Karpas-422 (cell line): ENCODE data around the gene TENM4. TPM values are rescaled to one million over a fixed set of nuclear protein-coding genes. Genes with fewer than 3 reads are reported as not detected.

Experiments used
- DNase-seq: peaks from one replicate; pipeline ENCODE4 v3.0.0-alpha.2; 2015
- H2AFZ ChIP-seq: fragments of 200-600 bp; sonication (generic); 2 replicates; pipeline ENCODE4 v1.6.1; 2014; ENCODE audit warnings: antibody characterized with exemption, low read length, mixed read lengths
- H3K27ac ChIP-seq: fragments of 200-600 bp; sonication (generic); 2 replicates; pipeline ENCODE4 v1.5.1; 2014; ENCODE audit warnings: mild to moderate bottlenecking, low read length, moderate library complexity
- H3K27me3 ChIP-seq: fragments of 200-600 bp; sonication (generic); 2 replicates; pipeline ENCODE4 v1.6.1; 2014; ENCODE audit warnings: low read length, mixed read lengths
- H3K36me3 ChIP-seq: fragments of 200-600 bp; sonication (generic); 2 replicates; pipeline ENCODE4 v1.6.1; 2014; ENCODE audit warnings: low read length, mixed read lengths; ENCODE audit not compliant: insufficient read depth
- H3K4me1 ChIP-seq: fragments of 200-600 bp; sonication (generic); 2 replicates; pipeline ENCODE4 v1.6.1; 2014; ENCODE audit warnings: mild to moderate bottlenecking, low read length, mixed read lengths
- H3K4me2 ChIP-seq: fragments of 200-600 bp; sonication (generic); 2 replicates; pipeline ENCODE4 v1.6.1; 2014; ENCODE audit warnings: low read length, low read depth, mild to moderate bottlenecking; ENCODE audit not compliant: poor library complexity, severe bottlenecking
- H3K4me3 ChIP-seq: fragments of 200-600 bp; sonication (generic); 2 replicates; pipeline ENCODE4 v1.5.1; 2014; ENCODE audit warnings: mild to moderate bottlenecking, antibody characterized with exemption, low read length, mixed read lengths
- H3K79me2 ChIP-seq: fragments of 200-600 bp; sonication (generic); 2 replicates; pipeline ENCODE4 v1.6.1; 2014; ENCODE audit warnings: mild to moderate bottlenecking, low read length, mixed read lengths
- H3K9ac ChIP-seq: fragments of 200-600 bp; sonication (generic); 2 replicates; pipeline ENCODE4 v1.6.0; 2014; ENCODE audit warnings: low read length
- H3K9me2 ChIP-seq: fragments of 200-600 bp; sonication (generic), shearing (Covaris generic); replicated peaks from 2 replicates; pipeline ENCODE4 v1.6.0; 2014; ENCODE audit warnings: mild to moderate bottlenecking, low read length, moderate library complexity; ENCODE audit not compliant: insufficient read depth
- H3K9me3 ChIP-seq: fragments of 300-700, 200-600 bp; sonication (generic); 2 replicates; pipeline ENCODE4 v1.6.1; 2014; ENCODE audit warnings: low read length, mixed read lengths
- H4K20me1 ChIP-seq: fragments of 200-600 bp; sonication (generic); 2 replicates; pipeline ENCODE4 v1.6.1; 2014; ENCODE audit warnings: mild to moderate bottlenecking, antibody characterized with exemption, low read length, low read depth; ENCODE audit not compliant: insufficient read depth
- total RNA-seq: library from RNA; depleted of rRNA; stranded (reverse); fragments of >200 nt; shearing (Covaris generic); gene quantifications from 2 replicates; pipeline ENCODE4 v1.2.3, GENCODE V29; 2014; ENCODE audit warnings: low replicate concordance; rRNA removed

TENM4 gene
- total RNA-seq, result 0.87 TPM in 1 of 2 replicates, not detected in the other

GRCh38 chr11:79440571-79441460 lies at the start of gene TENM4:
Gene TENM4 (minus strand): TSS chr11:79441030. CDS start chr11:79069944, 371,086 bp downstream.
- Histone ChIP-seq H3K79me2 (no peaks in the 10 kb centered on the region), H3K4me2 (peak within 1 kb of the TSS; percentile 75), H3K9me3 (no peaks in the 10 kb centered on the region), H3K36me3 (no peaks in the 10 kb centered on the region), H3K27me3 (no peaks in the 10 kb centered on the region), H2AFZ (peak within 1 kb of the TSS; percentile 89; the same call in 1 of the 2 replicates), H3K4me1 (peaks cover 37% of the 10 kb centered on the region), H3K4me3 (peak within 1 kb of the TSS; percentile 67), H3K27ac (peak within 1 kb of the TSS; percentile 16; the same call in 1 of the 2 replicates), H3K9me2 (no peaks in the 10 kb centered on the region), H4K20me1 (no peaks in the 10 kb centered on the region; the same call in 1 of the 2 replicates), H3K9ac (peak within 1 kb of the TSS; percentile 65)
- peak; percentile 84 for DNase-seq

GRCh38 chr11:79488286-79488685 lies 47.5 kb upstream of the TENM4 start:
- H3K79me2 ChIP-seq, result no peaks in the 10 kb centered on the region
- no peak for DNase-seq
- H4K20me1 ChIP-seq, result no peaks in the 10 kb centered on the region
- no peaks in the 10 kb centered on the region for H3K27me3 ChIP-seq
- H3K4me3 ChIP-seq, result no peak overlapping the region
- H3K4me1 ChIP-seq, result no peaks in the 10 kb centered on the region
- H3K9me3 ChIP-seq, result no peaks in the 10 kb centered on the region
- no peak overlapping the region for H3K4me2 ChIP-seq
- H3K36me3 ChIP-seq, result no peaks in the 10 kb centered on the region
- no peak overlapping the region for H3K9ac ChIP-seq
- no peak overlapping the region for H3K27ac ChIP-seq
- no peaks in the 10 kb centered on the region for H3K9me2 ChIP-seq
- no peak overlapping the region for H2AFZ ChIP-seq

GRCh38 chr11:79487412-79487811 lies 46.6 kb upstream of the TENM4 start:
- H3K79me2 ChIP-seq, result no peaks in the 10 kb centered on the region
- no peak overlapping the region for H2AFZ ChIP-seq
- no peaks in the 10 kb centered on the region for H3K36me3 ChIP-seq
- peaks cover 7% of the 10 kb centered on the region for H3K4me1 ChIP-seq
- no peak for DNase-seq
- H3K27me3 ChIP-seq, result no peaks in the 10 kb centered on the region
- H3K9me2 ChIP-seq, result no peaks in the 10 kb centered on the region
- H3K9ac ChIP-seq, result no peak overlapping the region
- H3K27ac ChIP-seq, result no peak overlapping the region
- no peak overlapping the region for H3K4me2 ChIP-seq
- H3K9me3 ChIP-seq, result no peaks in the 10 kb centered on the region
- H4K20me1 ChIP-seq, result no peaks in the 10 kb centered on the region
- no peak overlapping the region for H3K4me3 ChIP-seq

- Histone ChIP-seq H3K36me3 (no peaks in the 10 kb centered on the region), H3K9ac (no peak overlapping the region), H3K27me3 (no peaks in the 10 kb centered on the region), H3K4me1 (peaks cover 11% of the 10 kb centered on the region), H3K9me3 (no peaks in the 10 kb centered on the region), H2AFZ (no peak overlapping the region), H3K27ac (no peak overlapping the region), H3K79me2 (no peaks in the 10 kb centered on the region), H3K9me2 (no peaks in the 10 kb centered on the region), H4K20me1 (no peaks in the 10 kb centered on the region), H3K4me2 (no peak overlapping the region), H3K4me3 (no peak overlapping the region)
- no peak for DNase-seq
Measured at GRCh38 chr11:79486242-79486984, 45.6 kb upstream of the TENM4 start.

- Histone ChIP-seq H3K79me2 (no peaks in the 10 kb centered on the region), H3K4me3 (no peak overlapping the region)
Measured at GRCh38 chr11:79485694-79486093, 44.9 kb upstream of the TENM4 start.

GRCh38 chr11:79484872-79485271 lies 44.0 kb upstream of the TENM4 start:
- H3K4me1 ChIP-seq, result peaks cover 11% of the 10 kb centered on the region
- no peak overlapping the region for H2AFZ ChIP-seq
- no peaks in the 10 kb centered on the region for H3K79me2 ChIP-seq
- no peaks in the 10 kb centered on the region for H3K36me3 ChIP-seq
- H3K27ac ChIP-seq, result no peak overlapping the region
- H3K9ac ChIP-seq, result no peak overlapping the region
- no peaks in the 10 kb centered on the region for H3K9me3 ChIP-seq
- no peaks in the 10 kb centered on the region; the same call in 1 of the 2 replicates for H3K27me3 ChIP-seq
- DNase-seq, result no peak
- no peak overlapping the region for H3K4me2 ChIP-seq
- H3K4me3 ChIP-seq, result no peak overlapping the region
- H4K20me1 ChIP-seq, result no peaks in the 10 kb centered on the region
- no peaks in the 10 kb centered on the region for H3K9me2 ChIP-seq

More at GRCh38 chr11:79485694-79486093, 44.9 kb upstream of the TENM4 start:
- H3K27ac ChIP-seq, result no peak overlapping the region
- H3K27me3 ChIP-seq, result no peaks in the 10 kb centered on the region
- no peak for DNase-seq
- H3K36me3 ChIP-seq, result no peaks in the 10 kb centered on the region
- H3K4me2 ChIP-seq, result no peak overlapping the region
- H3K4me1 ChIP-seq, result peaks cover 11% of the 10 kb centered on the region
- H3K9ac ChIP-seq, result no peak overlapping the region
- no peak overlapping the region for H2AFZ ChIP-seq
- no peaks in the 10 kb centered on the region for H3K9me2 ChIP-seq
- no peaks in the 10 kb centered on the region for H3K9me3 ChIP-seq
- no peaks in the 10 kb centered on the region for H4K20me1 ChIP-seq

GRCh38 chr11:79482800-79483199 lies 42.0 kb upstream of the TENM4 start:
- no peak overlapping the region for H3K4me2 ChIP-seq

GRCh38 chr11:79481795-79482194 lies 41.0 kb upstream of the TENM4 start:
- Histone ChIP-seq H3K27me3 (no peaks in the 10 kb centered on the region; the same call in 1 of the 2 replicates), H3K9ac (no peak overlapping the region), H3K4me2 (no peak overlapping the region), H3K36me3 (no peaks in the 10 kb centered on the region), H3K4me3 (no peak overlapping the region), H4K20me1 (no peaks in the 10 kb centered on the region), H3K9me2 (no peaks in the 10 kb centered on the region), H3K27ac (no peak overlapping the region), H2AFZ (no peak overlapping the region), H3K4me1 (peaks cover 11% of the 10 kb centered on the region), H3K9me3 (no peaks in the 10 kb centered on the region), H3K79me2 (no peaks in the 10 kb centered on the region)
- DNase-seq, result no peak

More at GRCh38 chr11:79482800-79483199, 42.0 kb upstream of the TENM4 start:
- H3K36me3 ChIP-seq, result no peaks in the 10 kb centered on the region
- no peak overlapping the region for H3K4me3 ChIP-seq
- no peaks in the 10 kb centered on the region for H4K20me1 ChIP-seq
- no peak overlapping the region for H2AFZ ChIP-seq
- H3K9me3 ChIP-seq, result no peaks in the 10 kb centered on the region
- no peaks in the 10 kb centered on the region for H3K9me2 ChIP-seq
- no peak overlapping the region for H3K27ac ChIP-seq
- DNase-seq, result peak; percentile 62
- no peak overlapping the region for H3K9ac ChIP-seq
- H3K4me1 ChIP-seq, result peaks cover 11% of the 10 kb centered on the region
- H3K79me2 ChIP-seq, result no peaks in the 10 kb centered on the region
- H3K27me3 ChIP-seq, result no peaks in the 10 kb centered on the region; the same call in 1 of the 2 replicates
